HEK293 (cell line): Measurements from ENCODE around the gene HEG1.

Experiments used
- FEZF1 ChIP-seq: fragments of 450-650 bp; formaldehyde crosslinking; IDR thresholded peaks from 2 replicates; pipeline ENCODE4 v1.5.1; 2016; ENCODE audit warnings: missing biosample characterization, missing genetic modification characterization
- SCRT2 ChIP-seq: fragments of 450-650 bp; formaldehyde crosslinking; IDR thresholded peaks from 2 replicates; pipeline ENCODE4 v1.5.1; 2016; ENCODE audit warnings: missing biosample characterization, missing genetic modification characterization
- ZBTB1 ChIP-seq: fragments of 450-650 bp; formaldehyde crosslinking; IDR thresholded peaks from 2 replicates; pipeline ENCODE4 v1.5.1; 2016; ENCODE audit warnings: missing biosample characterization, missing genetic modification characterization
- ZBTB48 ChIP-seq: fragments of 450-650 bp; formaldehyde crosslinking; IDR thresholded peaks from 2 replicates; pipeline ENCODE4 v1.5.1; 2016; ENCODE audit warnings: missing biosample characterization, missing genetic modification characterization
- ZFP69B ChIP-seq: fragments of 450-650 bp; formaldehyde crosslinking; IDR thresholded peaks from 2 replicates; pipeline ENCODE4 v1.5.1; 2016; ENCODE audit warnings: missing biosample characterization, missing genetic modification characterization
- ZNF155 ChIP-seq: fragments of 450-650 bp; formaldehyde crosslinking; IDR thresholded peaks from 2 replicates; pipeline ENCODE4 v1.5.1; 2016; ENCODE audit warnings: missing biosample characterization, missing genetic modification characterization
- ZNF174 ChIP-seq: fragments of 450-650 bp; formaldehyde crosslinking; IDR thresholded peaks from 2 replicates; pipeline ENCODE4 v1.5.0; 2017; ENCODE audit warnings: missing biosample characterization, mild to moderate bottlenecking, missing genetic modification characterization
- ZNF211 ChIP-seq: fragments of 450-650 bp; formaldehyde crosslinking; IDR thresholded peaks from 2 replicates; pipeline ENCODE4 v1.5.1; 2016; ENCODE audit warnings: low read depth, missing biosample characterization, missing genetic modification characterization
- ZNF248 ChIP-seq: fragments of 450-650 bp; formaldehyde crosslinking; IDR thresholded peaks from 2 replicates; pipeline ENCODE4 v1.5.1; 2017; ENCODE audit warnings: missing biosample characterization, missing genetic modification characterization
- ZNF354C ChIP-seq: fragments of 450-650 bp; formaldehyde crosslinking; IDR thresholded peaks from 2 replicates; pipeline ENCODE4 v1.5.1; 2016; ENCODE audit warnings: missing biosample characterization, missing genetic modification characterization, low read depth, borderline replicate concordance
- ZNF416 ChIP-seq: fragments of 450-650 bp; formaldehyde crosslinking; IDR thresholded peaks from 2 replicates; pipeline ENCODE4 v1.5.1; 2016; ENCODE audit warnings: missing biosample characterization, missing genetic modification characterization
- ZNF544 ChIP-seq: fragments of 450-650 bp; formaldehyde crosslinking; IDR thresholded peaks from 2 replicates; pipeline ENCODE4 v1.5.0; 2017; ENCODE audit warnings: missing biosample characterization, missing genetic modification characterization
- ZNF549 ChIP-seq: fragments of 450-650 bp; IDR thresholded peaks from 2 replicates; pipeline ENCODE4 v1.5.1; 2018; ENCODE audit warnings: missing biosample characterization, missing genetic modification characterization, mild to moderate bottlenecking, inconsistent platforms, moderate library complexity
- ZNF555 ChIP-seq: fragments of 450-650 bp; formaldehyde crosslinking; conservative IDR thresholded peaks from 2 replicates; pipeline ENCODE4 v1.5.1; 2017; ENCODE audit warnings: missing biosample characterization, mild to moderate bottlenecking, missing genetic modification characterization, inconsistent platforms
- ZNF596 ChIP-seq: fragments of 450-650 bp; IDR thresholded peaks from 2 replicates; pipeline ENCODE4 v1.5.0; 2018; ENCODE audit warnings: missing biosample characterization, mild to moderate bottlenecking, missing genetic modification characterization, moderate library complexity
- ZNF621 ChIP-seq: fragments of 450-650 bp; formaldehyde crosslinking; IDR thresholded peaks from 2 replicates; pipeline ENCODE4 v1.5.1; 2017; ENCODE audit warnings: missing biosample characterization, missing genetic modification characterization
- ZNF629 ChIP-seq: fragments of 450-650 bp; formaldehyde crosslinking; IDR thresholded peaks from 2 replicates; pipeline ENCODE4 v1.5.1; 2017; ENCODE audit warnings: missing biosample characterization, missing genetic modification characterization
- ZNF664 ChIP-seq: fragments of 450-650 bp; formaldehyde crosslinking; IDR thresholded peaks from 2 replicates; pipeline ENCODE4 v1.5.1; 2016; ENCODE audit warnings: missing biosample characterization, missing genetic modification characterization
- ZNF670 ChIP-seq: fragments of 450-650 bp; formaldehyde crosslinking; IDR thresholded peaks from 2 replicates; pipeline ENCODE4 v1.5.1; 2016; ENCODE audit warnings: missing biosample characterization, missing genetic modification characterization, low read depth
- ZNF76 ChIP-seq: fragments of 450-650 bp; formaldehyde crosslinking; IDR thresholded peaks from 2 replicates; pipeline ENCODE4; 2016; ENCODE audit warnings: low read depth, missing biosample characterization, missing genetic modification characterization, borderline replicate concordance
- ZNF776 ChIP-seq: fragments of 450-650 bp; formaldehyde crosslinking; IDR thresholded peaks from 2 replicates; pipeline ENCODE4 v1.5.0; 2017; ENCODE audit warnings: missing biosample characterization, missing genetic modification characterization, borderline replicate concordance
- ZNF830 ChIP-seq: fragments of 450-650 bp; IDR thresholded peaks from 2 replicates; pipeline ENCODE4 v1.5.0; 2018; ENCODE audit warnings: missing biosample characterization, missing genetic modification characterization, low read depth, mild to moderate bottlenecking, moderate library complexity
- TF ChIP-seq, protein P1 (sequence below): fragments of 450-650 bp; formaldehyde crosslinking; IDR thresholded peaks from 2 replicates; pipeline ENCODE4 v1.5.1; 2017; ENCODE audit warnings: missing biosample characterization, missing genetic modification characterization
- TF ChIP-seq, protein P2 (sequence below): fragments of 450-650 bp; formaldehyde crosslinking; IDR thresholded peaks from 2 replicates; pipeline ENCODE4 v1.5.1; 2016; ENCODE audit warnings: missing biosample characterization, missing genetic modification characterization, low read depth
- TF ChIP-seq, protein P3 (sequence below): fragments of 450-650 bp; formaldehyde crosslinking; IDR thresholded peaks from 2 replicates; pipeline ENCODE4 v1.5.1; 2016; ENCODE audit warnings: missing biosample characterization, missing genetic modification characterization
- TF ChIP-seq, protein P4 (sequence below): fragments of 450-650 bp; formaldehyde crosslinking; IDR thresholded peaks from 2 replicates; pipeline ENCODE4 v1.5.1; 2016; ENCODE audit warnings: missing biosample characterization, missing genetic modification characterization
- TF ChIP-seq, protein P5 (sequence below): fragments of 450-650 bp; formaldehyde crosslinking; IDR thresholded peaks from 2 replicates; pipeline ENCODE4 v1.5.1; 2016; ENCODE audit warnings: missing biosample characterization, missing genetic modification characterization
- TF ChIP-seq, protein P6 (sequence below): fragments of 450-650 bp; formaldehyde crosslinking; IDR thresholded peaks from 2 replicates; pipeline ENCODE4 v1.5.1; 2017; ENCODE audit warnings: missing biosample characterization, missing genetic modification characterization
- TF ChIP-seq, protein P7 (sequence below): fragments of 450-650 bp; formaldehyde crosslinking; IDR thresholded peaks from 2 replicates; pipeline ENCODE4 v1.5.0; 2017; ENCODE audit warnings: missing biosample characterization, missing genetic modification characterization, borderline replicate concordance

Gene HEG1

DNA sequence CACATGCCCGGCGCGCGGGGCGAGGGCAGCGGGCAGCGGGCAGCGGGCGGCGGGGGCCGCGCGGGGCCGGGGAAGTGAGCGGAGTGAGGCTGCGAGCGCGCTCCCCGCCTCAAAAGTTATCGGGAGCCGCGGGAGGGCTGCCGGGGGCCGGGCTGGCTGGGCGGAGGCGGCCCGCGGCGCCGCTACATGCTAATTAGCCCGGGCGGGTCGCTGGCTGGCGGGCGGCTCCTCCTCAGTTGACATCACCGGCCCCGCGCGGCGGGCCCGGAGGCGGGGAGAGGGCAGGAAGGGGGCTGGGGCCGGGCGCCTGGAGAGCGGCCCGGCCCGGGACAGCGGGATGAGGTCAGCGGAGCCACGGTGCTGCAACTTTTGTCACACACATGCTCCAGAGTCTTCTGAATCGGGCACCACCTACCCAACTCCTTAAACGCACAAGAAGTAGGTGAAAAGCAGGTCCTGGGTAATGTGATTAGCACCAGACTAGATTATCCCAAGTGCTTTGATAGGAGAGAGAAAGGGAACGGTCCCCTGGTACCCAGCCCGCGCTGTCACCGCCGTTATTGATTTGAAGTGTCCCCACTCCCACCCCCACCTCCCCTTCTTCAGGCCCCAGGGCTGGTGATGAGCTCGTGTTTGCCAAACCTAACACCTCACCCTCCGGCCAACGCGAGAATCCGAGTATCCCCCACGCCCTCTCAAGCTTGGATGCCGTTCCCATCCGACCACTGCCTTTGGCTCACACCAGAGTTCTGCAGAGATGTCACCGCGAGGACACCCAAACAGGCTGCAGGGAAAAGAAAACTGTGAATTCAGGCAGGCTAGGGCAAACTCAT, at the start of gene HEG1 (continued):
- TF ChIP-seq, protein P1, sequence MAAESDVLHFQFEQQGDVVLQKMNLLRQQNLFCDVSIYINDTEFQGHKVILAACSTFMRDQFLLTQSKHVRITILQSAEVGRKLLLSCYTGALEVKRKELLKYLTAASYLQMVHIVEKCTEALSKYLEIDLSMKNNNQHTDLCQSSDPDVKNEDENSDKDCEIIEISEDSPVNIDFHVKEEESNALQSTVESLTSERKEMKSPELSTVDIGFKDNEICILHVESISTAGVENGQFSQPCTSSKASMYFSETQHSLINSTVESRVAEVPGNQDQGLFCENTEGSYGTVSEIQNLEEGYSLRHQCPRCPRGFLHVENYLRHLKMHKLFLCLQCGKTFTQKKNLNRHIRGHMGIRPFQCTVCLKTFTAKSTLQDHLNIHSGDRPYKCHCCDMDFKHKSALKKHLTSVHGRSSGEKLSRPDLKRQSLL (tag by site-specific recombination) = no peak
- TF ChIP-seq ZNF670 (tag by site-specific recombination) = no peak
- TF ChIP-seq ZNF621 = no peak
- no peak for TF ChIP-seq FEZF1 (tag by site-specific recombination)
- TF ChIP-seq ZBTB1 (tag by site-specific recombination) = no peak
- TF ChIP-seq, protein P2, sequence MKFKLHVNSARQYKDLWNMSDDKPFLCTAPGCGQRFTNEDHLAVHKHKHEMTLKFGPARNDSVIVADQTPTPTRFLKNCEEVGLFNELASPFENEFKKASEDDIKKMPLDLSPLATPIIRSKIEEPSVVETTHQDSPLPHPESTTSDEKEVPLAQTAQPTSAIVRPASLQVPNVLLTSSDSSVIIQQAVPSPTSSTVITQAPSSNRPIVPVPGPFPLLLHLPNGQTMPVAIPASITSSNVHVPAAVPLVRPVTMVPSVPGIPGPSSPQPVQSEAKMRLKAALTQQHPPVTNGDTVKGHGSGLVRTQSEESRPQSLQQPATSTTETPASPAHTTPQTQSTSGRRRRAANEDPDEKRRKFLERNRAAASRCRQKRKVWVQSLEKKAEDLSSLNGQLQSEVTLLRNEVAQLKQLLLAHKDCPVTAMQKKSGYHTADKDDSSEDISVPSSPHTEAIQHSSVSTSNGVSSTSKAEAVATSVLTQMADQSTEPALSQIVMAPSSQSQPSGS (tag by site-specific recombination) = no peak
- TF ChIP-seq, protein P3, sequence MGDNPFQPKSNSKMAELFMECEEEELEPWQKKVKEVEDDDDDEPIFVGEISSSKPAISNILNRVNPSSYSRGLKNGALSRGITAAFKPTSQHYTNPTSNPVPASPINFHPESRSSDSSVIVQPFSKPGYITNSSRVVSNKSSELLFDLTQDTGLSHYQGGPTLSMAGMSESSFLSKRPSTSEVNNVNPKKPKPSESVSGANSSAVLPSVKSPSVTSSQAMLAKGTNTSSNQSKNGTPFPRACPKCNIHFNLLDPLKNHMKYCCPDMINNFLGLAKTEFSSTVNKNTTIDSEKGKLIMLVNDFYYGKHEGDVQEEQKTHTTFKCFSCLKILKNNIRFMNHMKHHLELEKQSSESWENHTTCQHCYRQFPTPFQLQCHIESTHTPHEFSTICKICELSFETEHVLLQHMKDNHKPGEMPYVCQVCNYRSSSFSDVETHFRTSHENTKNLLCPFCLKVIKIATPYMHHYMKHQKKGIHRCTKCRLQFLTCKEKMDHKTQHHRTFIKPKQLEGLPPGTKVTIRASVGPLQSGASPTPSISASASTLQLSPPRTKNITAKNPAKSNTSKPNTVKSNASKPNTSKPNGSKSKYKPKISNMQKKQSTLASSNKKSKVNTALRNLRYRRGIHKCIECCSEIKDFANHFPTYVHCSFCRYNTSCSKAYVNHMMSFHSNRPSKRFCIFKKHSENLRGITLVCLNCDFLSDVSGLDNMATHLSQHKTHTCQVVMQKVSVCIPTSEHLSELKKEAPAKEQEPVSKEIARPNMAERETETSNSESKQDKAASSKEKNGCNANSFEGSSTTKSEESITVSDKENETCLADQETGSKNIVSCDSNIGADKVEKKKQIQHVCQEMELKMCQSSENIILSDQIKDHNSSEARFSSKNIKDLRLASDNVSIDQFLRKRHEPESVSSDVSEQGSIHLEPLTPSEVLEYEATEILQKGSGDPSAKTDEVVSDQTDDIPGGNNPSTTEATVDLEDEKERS (tag by site-specific recombination) = no peak
- TF ChIP-seq ZNF776 (tag by site-specific recombination) = no peak
- no peak for TF ChIP-seq ZNF549
- no peak for TF ChIP-seq ZNF830 (tag by site-specific recombination)
- no peak for TF ChIP-seq ZNF555 (tag by site-specific recombination)
- TF ChIP-seq, protein P4, sequence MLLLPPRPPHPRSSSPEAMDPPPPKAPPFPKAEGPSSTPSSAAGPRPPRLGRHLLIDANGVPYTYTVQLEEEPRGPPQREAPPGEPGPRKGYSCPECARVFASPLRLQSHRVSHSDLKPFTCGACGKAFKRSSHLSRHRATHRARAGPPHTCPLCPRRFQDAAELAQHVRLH (tag by site-specific recombination) = no peak
- TF ChIP-seq ZNF596 (tag by site-specific recombination) = no peak
- TF ChIP-seq ZNF664 = no peak
- TF ChIP-seq ZNF354C = no peak
- TF ChIP-seq ZFP69B (tag by site-specific recombination) = no peak
- TF ChIP-seq, protein P5, sequence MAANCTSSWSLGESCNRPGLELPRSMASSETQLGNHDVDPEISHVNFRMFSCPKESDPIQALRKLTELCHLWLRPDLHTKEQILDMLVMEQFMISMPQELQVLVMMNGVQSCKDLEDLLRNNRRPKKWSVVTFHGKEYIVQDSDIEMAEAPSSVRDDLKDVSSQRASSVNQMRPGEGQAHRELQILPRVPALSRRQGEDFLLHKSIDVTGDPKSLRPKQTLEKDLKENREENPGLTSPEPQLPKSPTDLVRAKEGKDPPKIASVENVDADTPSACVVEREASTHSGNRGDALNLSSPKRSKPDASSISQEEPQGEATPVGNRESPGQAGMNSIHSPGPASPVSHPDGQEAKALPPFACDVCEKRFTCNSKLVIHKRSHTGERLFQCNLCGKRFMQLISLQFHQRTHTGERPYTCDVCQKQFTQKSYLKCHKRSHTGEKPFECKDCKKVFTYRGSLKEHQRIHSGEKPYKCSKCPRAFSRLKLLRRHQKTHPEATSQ = no peak
- TF ChIP-seq, protein P6, sequence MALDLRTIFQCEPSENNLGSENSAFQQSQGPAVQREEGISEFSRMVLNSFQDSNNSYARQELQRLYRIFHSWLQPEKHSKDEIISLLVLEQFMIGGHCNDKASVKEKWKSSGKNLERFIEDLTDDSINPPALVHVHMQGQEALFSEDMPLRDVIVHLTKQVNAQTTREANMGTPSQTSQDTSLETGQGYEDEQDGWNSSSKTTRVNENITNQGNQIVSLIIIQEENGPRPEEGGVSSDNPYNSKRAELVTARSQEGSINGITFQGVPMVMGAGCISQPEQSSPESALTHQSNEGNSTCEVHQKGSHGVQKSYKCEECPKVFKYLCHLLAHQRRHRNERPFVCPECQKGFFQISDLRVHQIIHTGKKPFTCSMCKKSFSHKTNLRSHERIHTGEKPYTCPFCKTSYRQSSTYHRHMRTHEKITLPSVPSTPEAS (tag by site-specific recombination) = no peak
- TF ChIP-seq ZNF211 = no peak
- no peak for TF ChIP-seq ZNF416 (tag by site-specific recombination)
- no peak for TF ChIP-seq SCRT2
- no peak for TF ChIP-seq ZNF76 (tag by site-specific recombination)
- TF ChIP-seq, protein P7, sequence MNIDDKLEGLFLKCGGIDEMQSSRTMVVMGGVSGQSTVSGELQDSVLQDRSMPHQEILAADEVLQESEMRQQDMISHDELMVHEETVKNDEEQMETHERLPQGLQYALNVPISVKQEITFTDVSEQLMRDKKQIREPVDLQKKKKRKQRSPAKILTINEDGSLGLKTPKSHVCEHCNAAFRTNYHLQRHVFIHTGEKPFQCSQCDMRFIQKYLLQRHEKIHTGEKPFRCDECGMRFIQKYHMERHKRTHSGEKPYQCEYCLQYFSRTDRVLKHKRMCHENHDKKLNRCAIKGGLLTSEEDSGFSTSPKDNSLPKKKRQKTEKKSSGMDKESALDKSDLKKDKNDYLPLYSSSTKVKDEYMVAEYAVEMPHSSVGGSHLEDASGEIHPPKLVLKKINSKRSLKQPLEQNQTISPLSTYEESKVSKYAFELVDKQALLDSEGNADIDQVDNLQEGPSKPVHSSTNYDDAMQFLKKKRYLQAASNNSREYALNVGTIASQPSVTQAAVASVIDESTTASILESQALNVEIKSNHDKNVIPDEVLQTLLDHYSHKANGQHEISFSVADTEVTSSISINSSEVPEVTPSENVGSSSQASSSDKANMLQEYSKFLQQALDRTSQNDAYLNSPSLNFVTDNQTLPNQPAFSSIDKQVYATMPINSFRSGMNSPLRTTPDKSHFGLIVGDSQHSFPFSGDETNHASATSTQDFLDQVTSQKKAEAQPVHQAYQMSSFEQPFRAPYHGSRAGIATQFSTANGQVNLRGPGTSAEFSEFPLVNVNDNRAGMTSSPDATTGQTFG (tag by site-specific recombination) = no peak
- TF ChIP-seq ZBTB48 (tag by site-specific recombination) = no peak
- TF ChIP-seq ZNF629 (tag by site-specific recombination) = peak; percentile 38; the same call in 1 of the 2 replicates
- TF ChIP-seq ZNF248 = no peak
- TF ChIP-seq ZNF544 (tag by site-specific recombination) = no peak
- no peak for TF ChIP-seq ZNF155 (tag by site-specific recombination)
- no peak for TF ChIP-seq ZNF174 (tag by site-specific recombination)
